G401 (cell line): ENCODE data around the gene SEPTIN5. TPM values are rescaled to one million over a fixed set of nuclear protein-coding genes. Genes with fewer than 3 reads are reported as not detected.

Experiments
- DNase-seq: peaks from one replicate; pipeline ENCODE4 v3.0.0-alpha.2; 2015; ENCODE audit warnings: low spot score
- in situ Hi-C: cut with HindIII; loops from 2 replicates; pipeline ENCODE4 v1.10.0; 2016; ENCODE audit warnings: low sequenced_read_pairs, mixed read lengths
- total RNA-seq: library from RNA; depleted of rRNA; stranded (reverse); fragments of >200 nt; shearing (Covaris generic); gene quantifications from 2 replicates; pipeline ENCODE4 v1.2.3, GENCODE V29; 2014

The SEPTIN5 gene
- total RNA-seq, 1 experiment from 2014 or later: 21.4 TPM

GRCh38 chr22:19701420-19702145, 12.7 kb upstream of the SEPTIN5 start:
- DNase-seq: no peak
- in situ Hi-C loops: no loop called here

- in situ Hi-C loops: no loop called here
- no peak for DNase-seq
Measured at GRCh38 chr22:19703869-19704268, 10.4 kb upstream of the SEPTIN5 start.

- no peak for DNase-seq
- in situ Hi-C loops: no loop called here
Measured at GRCh38 chr22:19704355-19705015, 9.8 kb upstream of the SEPTIN5 start.

GRCh38 chr22:19705181-19705934, 8.9 kb upstream of the SEPTIN5 start:
- in situ Hi-C loops: no loop called here
- DNase-seq: no peak

GRCh38 chr22:19706661-19707151, 7.6 kb upstream of the SEPTIN5 start:
- no peak for DNase-seq
- in situ Hi-C loops: no loop called here

- in situ Hi-C loops: no loop called here
- no peak for DNase-seq
Measured at GRCh38 chr22:19707347-19708290, 6.7 kb upstream of the SEPTIN5 start.

- DNase-seq: no peak
- in situ Hi-C loops: no loop called here
Measured at GRCh38 chr22:19708321-19709011, 5.8 kb upstream of the SEPTIN5 start.

GRCh38 chr22:19709063-19709769, 5.1 kb upstream of the SEPTIN5 start:
- in situ Hi-C loops: no loop called here
- DNase-seq: no peak

- in situ Hi-C loops: no loop called here
- no peak for DNase-seq
Measured at GRCh38 chr22:19710020-19710768, 4.1 kb upstream of the SEPTIN5 start.

GRCh38 chr22:19710769-19711106, 3.6 kb upstream of the SEPTIN5 start:
- peak; percentile 51 for DNase-seq
- in situ Hi-C loops: no loop called here

GRCh38 chr22:19713245-19713644, 1.1 kb upstream of the SEPTIN5 start:
- in situ Hi-C loops: no loop called here
- no peak for DNase-seq

- in situ Hi-C loops: no loop called here
- DNase-seq: peak; percentile 48
Measured at GRCh38 chr22:19713650-19714311, 522 bp upstream of the SEPTIN5 start.

- in situ Hi-C loops: no loop called here
- no peak for DNase-seq
Measured at GRCh38 chr22:19715188-19715930, 1.1 kb downstream of the SEPTIN5 start.

- no peak for DNase-seq
- in situ Hi-C loops: no loop called here
Measured at GRCh38 chr22:19716041-19716828, 1.9 kb downstream of the SEPTIN5 start.

- in situ Hi-C loops: no loop called here
- DNase-seq: no peak
Measured at GRCh38 chr22:19716829-19717105, 2.5 kb downstream of the SEPTIN5 start.

- in situ Hi-C loops: no loop called here
- DNase-seq: no peak
Measured at GRCh38 chr22:19717181-19717580, 2.9 kb downstream of the SEPTIN5 start.
